Umbilical cord (tissue), 2 donors: Measurements from ENCODE around the gene IL31RA. TPM values are rescaled to one million over a fixed set of nuclear protein-coding genes. Genes with fewer than 3 reads are reported as not detected.
"Not testable (repeated sequence)": the region's sequence is repeated elsewhere in the genome, so short reads cannot be mapped to it uniquely, and the experiment has no call there.

Source experiments
- DNase-seq: peaks from one replicate; pipeline ENCODE4 v3.0.0-alpha.2; 2015; ENCODE audit warnings: low spot score
- total RNA-seq: library from RNA; depleted of rRNA; stranded (reverse); fragments of >200 nt; gene quantifications from one replicate; pipeline ENCODE4 v1.2.3, GENCODE V29; 2014; ENCODE audit warnings: low replicate concordance; ENCODE audit not compliant: insufficient read depth

IL31RA gene
- total RNA-seq, result 0.48 TPM

DNA sequence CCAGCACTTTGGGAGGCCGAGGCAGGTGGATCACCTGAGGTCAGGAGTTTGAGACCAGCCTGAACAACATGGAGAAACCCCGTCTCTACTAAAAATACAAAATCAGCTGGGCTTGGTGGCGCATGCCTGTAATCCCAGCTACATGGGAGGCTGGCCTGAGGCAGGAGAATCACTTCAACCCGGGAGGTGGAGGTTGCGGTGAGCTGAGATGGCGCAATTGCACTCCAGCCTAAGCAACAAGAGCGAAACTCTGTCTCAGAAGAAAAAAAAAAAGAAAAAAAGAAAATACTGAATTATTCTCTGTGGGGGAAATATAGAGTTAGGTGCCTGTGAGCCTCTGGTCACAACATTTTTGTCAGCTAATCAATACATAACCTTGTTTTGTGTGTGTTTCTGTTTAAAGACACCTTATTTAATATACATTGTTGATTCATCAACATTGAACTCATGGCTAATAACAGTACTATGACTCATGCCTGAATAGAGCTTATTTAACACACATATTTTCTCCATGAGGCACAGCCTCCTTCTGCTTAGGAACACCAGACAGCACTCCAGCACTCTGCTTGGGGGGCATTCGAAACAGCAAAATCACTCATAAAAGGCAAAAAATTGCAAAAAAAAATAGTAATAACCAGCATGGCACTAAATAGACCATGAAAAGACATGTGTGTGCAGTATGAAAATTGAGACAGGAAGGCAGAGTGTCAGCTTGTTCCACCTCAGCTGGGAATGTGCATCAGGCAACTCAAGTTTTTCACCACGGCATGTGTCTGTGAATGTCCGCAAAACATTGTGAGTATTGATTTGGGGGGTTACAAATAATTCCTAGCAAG lies at the start of gene IL31RA:
TSS of gene IL31RA (plus strand) at position 519 of the 836 bp plus-strand sequence. CDS start at position 733, 214 bp downstream.
- DNase-seq, result peak; percentile 74

DNA sequence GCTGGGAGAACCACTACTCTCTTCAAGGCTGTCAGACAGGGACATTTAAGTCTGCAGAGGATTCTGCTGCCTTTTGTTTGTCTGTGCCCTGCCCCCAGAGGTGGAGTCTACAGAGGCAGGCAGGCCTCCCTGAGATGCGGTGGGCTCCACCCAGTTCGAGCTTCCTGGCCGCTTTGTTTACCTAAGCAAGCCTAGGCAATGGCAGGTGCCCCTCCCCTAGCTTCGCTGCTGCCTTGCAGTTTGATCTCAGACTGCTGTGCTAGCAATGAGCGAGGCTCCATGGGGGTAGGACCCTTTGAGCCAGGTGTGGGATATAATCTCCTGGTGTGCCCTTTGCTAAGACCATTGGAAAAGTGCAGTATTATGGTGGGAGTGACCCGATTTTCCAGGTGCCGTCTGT lies 42.3 kb upstream of the IL31RA start:
- not testable (repeated sequence) for DNase-seq

DNA sequence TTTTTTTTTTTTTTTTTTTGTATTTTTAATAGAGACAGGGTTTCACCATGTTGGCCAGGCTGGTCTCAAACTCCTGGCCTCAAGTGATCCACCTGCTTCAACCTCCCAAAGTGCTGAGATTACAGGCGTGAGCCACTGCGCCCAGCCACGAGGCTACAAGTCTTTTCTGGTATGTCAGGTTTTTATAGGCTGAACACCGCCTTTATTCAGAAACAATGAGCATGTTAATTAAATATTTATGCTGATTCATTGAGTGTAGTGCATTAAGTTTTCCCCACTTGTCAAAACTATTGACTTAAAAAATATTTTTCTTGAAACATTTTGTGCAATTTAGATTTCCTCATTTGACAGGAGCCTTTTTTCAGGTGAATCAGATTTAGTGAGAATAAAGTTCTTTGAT lies 35.2 kb upstream of the IL31RA start:
- DNase-seq, result not testable (repeated sequence)

DNA sequence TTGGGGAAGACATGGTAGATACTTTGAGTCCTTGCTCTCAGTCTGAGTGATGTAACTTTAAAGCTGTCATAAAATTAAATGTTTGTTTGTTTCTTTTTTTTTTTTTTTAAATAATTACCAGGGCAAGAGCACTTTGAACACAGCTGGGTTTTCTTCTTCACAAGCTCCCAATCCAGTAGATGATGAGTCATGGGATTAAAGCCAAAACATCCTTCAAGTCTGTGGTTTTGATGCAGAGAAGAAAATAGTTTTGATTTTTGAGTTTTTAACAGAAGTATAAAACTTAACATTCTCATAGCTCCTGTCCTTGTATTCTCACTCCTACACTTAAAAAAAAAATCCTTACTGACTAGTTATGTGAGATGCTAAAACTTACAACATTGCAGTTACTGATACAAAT lies 34.8 kb upstream of the IL31RA start:
- DNase-seq, result peak; percentile 75

DNA sequence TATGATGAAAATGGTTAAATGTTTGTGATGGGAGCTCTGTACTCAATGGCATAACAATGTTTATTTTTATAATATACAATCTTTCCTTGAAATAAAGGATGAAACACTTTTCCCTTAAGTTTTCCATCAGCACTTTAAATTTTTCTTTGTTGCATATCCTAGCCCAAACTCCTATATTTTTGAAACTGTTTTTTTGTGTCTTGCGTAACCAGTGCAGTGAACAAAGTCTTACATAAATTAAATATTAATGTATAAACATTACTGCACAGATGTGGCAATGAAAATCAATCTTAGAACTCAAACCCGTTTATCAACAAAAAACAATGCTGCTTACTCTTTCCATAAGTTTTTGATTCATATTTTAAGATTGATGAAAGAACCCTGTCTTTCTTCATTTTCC lies 34.1 kb upstream of the IL31RA start:
- DNase-seq, result no peak

DNA sequence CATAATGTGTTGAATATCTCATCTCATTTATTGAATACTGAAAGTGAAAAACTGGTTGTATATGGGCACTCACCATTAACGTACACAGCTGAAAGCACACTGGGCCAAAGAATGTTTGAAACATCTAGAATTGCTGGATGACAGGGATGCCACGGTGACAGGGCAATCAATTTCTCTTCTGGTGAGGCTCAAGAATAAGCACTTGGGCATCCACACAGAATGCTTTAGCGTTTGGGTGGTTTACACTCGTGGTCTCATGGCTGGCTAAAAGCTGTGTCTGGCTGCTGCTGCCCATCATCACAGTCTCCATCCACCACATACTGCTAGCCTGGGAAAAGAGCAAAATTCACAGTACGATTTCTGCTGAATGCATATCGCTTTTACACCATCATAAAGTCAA lies 30.7 kb upstream of the IL31RA start:
- DNase-seq, result no peak

DNA sequence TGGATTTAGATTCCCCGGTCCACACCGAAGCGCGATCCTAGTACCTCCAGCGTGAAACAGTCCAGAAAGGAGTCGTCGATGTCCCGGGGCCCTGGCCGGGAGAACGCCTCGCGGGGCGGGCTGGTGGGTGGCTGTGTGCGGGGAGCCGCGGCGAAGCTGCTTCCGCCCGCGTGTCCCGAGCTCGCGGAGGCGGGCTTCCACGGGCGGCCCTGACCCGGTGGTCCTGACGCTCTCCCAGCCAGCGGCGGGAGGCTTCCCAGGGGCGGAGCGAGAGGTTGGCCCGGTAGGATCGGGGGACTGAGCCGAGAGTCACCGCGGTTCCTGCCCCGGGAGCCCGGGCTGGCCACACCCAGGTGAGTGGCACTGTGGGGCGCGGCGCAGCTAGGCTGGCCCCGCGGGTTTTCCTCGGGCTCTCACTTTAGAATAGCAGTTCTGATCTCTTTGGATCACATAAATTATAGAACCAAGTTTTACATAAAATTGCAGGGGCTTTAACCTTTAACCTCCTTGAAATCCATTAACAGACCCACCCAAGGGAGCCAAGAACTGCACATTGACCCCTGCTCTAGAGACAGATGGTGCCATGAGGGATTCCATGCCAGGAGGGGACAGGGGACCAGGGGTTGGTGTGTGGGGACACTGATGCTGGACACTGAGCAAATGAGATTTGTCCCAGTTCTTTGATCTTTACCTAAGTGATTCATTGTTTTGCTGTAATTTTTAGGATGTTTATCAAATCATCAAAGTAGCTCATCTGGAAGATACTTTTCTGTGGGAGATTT lies 29.2 kb upstream of the IL31RA start:
- DNase-seq, result peak; percentile 23

DNA sequence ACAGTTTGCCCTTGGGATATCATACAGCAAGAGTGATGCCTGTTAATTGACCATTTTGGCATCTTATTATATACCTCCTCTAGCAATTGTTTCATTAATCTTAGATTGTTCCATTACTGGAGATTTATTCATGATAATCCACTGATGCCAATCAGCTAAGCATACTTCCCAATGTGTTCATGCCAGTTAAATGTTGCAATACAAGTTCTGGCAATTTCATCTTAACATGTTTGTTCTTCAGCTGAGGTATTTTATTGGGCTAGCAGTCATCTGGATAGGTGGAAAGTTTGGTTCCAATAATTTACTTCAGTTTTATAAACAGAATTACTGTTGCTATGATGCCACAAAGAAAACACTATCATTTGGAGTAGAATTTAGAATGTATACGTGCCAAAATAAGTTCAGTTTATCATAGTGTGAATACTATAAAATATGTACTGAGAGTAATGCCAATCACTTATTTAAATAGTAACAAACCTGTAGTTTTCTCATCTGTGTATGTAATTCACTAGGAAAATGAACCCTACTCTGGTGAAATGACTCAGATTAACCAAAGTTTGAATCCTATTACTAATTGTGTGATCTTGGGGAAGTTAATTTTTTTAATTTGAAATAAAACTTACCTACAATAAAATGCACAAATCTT lies 27.9 kb upstream of the IL31RA start:
- no peak for DNase-seq

DNA sequence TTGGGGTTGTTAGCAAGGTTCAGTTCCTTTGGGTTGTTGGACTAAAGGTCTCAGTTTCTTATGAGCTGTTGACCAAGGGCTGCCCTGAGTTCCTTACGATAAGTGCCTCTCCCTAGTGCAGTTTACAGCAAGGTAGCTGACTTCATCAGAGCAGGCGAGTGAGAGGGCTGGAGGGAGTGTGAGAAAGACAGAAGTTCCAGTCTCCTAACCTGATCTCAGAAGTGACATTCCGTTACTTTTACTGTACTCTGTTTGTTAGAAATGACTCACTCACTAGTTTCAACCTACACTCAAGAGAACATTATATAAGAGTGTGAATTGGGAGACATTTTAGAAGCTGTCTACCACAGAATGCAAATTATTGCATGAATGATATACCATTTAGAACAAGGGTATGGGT lies 21.2 kb upstream of the IL31RA start:
- DNase-seq, result no peak

DNA sequence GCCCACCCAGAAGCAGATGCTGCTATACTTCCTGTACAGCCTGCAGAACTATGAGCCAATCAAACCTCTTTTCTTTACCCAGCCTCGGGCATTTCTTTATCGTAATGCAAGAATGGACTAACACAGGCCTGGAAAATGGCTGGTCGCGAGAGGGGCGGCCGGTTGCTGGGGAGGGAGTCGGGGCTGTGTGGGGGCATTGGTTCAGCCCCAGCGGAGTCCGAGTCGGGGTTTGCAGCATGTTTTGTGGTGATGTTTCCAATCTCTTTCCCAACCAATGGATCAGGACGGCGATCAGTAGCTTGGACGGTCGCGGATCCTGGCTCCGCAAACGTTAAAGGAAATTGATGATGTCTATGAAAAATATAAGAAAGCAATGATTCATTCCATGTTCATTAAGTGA lies 18.7 kb upstream of the IL31RA start:
- no peak for DNase-seq

DNA sequence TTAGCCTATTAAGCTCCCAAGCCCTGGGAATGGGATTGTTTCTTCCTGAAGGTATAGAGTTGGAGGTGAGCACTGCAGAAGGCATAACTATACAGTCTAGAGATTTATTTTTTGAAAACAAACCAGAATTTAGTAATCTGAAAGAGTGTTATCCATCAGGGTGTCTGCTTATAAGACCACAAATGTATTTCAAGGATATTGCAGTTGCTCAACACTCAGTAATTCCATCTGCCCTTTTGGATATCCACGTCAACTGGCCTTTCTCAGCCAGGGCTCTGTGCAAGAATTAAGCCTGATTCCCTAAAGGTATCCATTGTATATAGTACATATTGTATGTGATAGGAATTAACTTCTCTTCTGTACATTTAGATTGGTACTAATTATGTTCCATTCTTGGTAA lies 15.0 kb upstream of the IL31RA start:
- DNase-seq, result no peak

DNA sequence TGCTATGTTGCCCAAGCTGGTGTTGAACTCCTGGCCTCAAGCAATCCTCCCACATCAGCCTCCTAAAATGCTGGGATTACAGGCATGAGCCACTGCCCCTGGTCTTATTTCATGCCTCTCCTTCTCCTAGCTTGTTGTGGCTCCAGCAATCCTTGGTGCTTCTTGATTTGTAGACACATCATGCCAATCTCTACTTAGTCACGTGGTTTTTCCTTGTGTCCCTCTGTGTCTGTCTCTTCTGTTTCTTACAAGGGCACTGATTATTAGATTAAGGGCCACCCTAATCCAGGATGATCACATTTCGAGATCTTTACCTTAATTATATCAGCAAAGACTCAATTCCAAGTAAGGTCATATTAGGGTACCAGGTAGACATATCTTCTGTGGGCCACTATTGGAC lies 9.2 kb upstream of the IL31RA start:
- DNase-seq, result no peak

DNA sequence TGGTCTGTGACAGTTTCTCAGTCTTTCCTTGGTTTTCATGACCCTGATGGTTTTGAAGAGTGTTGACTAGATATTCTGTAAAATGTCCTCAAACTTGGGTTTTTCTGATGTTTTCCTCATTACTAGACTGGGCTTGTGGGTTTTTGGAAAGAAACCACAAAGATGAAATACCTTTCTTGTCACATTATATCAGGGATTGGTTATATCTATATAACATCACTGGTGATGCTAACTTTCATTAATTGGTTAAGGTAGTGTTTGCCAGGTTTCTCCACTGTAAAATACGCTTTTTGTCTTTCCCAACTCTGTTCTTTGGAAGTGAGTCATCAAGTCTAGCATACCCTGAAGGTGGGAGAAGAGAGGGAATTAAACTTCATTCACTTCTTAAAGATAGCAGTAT lies 3.3 kb upstream of the IL31RA start:
- no peak for DNase-seq

DNA sequence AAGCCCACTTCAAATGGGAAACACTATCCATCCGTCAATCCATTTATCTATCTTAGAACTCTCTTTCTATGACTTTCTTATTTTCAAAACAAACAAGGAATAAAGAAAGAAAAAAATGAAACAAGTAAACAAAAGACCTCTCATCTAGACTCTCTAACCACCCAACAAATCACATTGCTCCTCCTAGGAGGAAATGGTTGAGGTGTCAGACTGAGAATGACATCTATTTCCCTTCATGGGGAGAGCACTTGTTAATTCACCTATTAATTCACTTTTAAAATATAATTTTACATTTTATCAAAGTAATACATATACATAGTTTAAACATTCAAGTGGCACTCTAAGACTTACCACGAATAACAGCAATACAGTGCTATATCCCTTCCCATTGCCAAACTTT lies 2.4 kb upstream of the IL31RA start:
- DNase-seq, result no peak

DNA sequence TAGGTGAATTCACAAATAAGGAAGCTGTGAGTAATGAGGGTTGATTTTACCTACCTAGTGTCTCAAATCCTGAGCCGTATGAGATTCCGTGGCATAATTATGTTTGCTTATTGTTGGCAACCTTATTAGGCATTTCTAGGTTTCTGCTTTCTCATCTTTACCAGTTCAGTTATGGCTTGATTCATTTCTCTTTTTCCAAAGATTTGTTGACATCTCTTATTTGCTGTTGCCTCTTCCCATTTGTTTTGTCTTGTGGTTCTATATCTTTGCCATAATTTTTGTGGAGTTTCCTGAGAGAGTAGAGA lies 470 bp downstream of the IL31RA start:
- DNase-seq, result no peak

DNA sequence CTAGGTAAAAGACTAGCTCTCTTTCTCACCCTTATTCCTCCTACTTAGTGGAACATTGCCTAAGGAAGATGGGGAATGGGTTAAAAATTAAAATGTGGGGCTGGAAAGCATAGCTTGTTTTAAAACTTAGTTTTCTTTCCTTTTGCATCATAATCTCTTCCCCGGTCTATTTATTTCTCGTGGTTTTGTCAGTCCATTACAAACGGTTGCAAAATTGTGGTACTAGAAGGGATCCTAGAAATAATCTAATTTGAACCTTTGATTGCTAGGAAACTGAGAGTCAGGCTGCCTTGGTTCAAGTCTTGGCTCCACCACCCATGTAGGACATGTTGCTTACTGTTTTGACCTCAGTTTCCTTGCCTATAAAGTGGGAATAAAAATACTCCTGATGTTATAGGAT lies 1.3 kb downstream of the IL31RA start:
- no peak for DNase-seq

DNA sequence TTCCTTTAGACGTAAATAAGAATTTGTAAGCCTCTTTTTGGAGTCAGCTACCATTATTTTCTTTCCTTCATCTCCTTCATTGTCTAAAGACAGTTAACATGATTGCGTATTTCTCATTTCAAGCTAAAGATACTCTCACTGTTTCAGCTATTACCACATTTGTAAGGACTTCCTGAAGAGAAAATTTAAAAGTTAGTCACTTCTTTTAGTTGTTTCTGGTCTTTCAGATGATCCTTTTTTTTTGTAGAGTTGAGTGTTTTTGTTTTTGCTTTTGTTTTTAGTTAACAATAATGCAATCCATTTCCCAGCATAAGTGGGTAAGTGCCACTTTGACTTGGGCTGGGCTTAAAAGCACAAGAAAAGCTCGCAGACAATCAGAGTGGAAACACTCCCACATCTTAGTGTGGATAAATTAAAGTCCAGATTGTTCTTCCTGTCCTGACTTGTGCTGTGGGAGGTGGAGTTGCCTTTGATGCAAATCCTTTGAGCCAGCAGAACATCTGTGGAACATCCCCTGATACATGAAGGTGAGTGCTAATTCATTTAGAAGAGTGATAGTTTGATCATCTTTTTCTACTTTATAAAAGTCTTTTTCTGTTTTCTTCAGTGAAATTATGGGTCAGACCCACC lies 2.0 kb downstream of the IL31RA start:
- DNase-seq, result peak; percentile 12

DNA sequence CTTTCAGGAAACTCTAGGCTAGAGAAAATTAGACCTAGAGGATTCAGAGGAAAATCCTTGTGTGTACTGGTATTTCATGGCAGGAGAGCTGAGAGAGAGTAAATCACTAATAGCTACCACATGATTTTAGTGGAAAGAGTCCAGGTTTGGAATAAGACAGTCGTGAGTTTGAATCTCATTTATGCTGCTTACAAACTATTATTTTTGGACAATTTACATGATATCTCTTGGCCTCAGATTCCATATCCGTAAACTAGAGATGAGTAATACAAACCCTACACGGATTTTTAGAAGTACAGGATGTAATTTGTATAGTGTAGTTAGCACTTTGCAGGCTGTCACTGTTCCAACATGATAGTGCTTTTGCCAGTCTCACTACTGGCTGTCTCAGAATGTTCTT lies 2.7 kb downstream of the IL31RA start:
- peak; percentile 2 for DNase-seq

DNA sequence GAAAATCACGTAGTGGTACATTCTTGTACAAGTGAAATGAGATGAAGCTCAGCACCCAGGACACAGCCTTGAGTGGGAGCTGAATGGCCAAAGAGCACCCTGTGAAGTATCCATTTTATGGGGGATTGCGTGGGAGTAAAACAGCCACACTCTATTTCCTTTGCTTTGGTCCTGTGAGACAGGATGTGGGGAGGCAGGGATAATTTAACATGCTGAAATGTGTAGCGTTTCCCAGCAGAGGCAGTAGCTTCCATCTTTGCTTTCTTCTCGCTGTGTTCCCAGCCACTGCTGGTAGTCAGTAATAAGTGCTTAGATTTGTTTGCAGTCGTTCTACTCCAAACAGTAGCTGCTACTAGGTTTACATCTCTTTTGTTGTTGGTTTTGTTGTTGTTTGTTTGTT lies 4.4 kb downstream of the IL31RA start:
- DNase-seq, result no peak

DNA sequence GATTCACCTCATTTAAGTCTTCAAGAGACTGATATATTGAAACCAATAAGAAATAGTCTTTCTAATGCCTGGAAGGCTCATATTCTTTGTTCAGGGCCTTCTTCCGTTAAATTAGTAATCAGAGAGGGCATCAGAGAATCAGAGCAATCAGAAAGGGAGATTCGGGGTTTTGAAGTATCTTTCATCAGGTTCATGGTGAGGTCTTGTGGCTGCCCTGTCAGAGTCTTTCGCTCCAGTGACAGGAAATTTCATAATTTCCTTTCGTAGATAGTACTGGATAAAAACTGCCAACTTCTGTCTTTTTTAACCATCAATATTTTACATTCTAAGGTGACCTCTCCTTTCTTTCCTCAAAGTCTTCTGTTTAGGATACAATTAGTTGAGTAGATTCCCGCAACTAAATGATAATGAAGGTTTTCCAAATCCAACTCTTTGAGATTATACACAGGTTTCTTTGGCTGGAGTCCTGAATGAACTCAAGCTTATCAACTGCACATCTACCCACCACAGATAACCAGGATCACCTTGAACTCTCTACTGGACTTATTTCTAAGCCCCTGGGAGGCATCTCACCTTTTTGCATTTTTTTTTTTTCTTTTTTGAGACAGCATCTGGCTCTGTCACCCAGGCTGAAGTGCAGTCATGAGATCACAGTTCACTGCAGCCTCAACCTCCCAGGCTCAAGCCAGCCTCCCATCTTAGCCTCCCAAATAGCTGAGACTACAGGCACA lies 5.5 kb downstream of the IL31RA start:
- DNase-seq, result no peak

DNA sequence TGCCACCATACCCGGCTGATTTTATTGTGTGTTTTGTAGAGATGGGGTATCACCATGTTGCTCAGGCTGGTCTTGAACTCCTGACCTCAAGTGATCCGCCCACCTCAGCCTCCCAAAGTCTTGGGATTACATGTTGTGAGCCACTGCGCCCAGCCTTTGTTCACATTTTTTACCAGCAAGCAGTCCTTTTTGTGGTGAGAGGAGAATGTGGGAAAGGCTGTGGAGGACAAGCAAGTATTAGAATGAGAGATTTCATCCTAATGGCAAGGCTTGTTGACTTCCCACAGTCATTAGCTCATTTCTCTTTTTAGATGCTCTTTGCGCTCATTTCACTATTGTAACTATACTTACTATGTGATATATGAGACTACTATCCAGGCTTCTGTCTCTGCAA lies 6.1 kb downstream of the IL31RA start:
- no peak for DNase-seq

DNA sequence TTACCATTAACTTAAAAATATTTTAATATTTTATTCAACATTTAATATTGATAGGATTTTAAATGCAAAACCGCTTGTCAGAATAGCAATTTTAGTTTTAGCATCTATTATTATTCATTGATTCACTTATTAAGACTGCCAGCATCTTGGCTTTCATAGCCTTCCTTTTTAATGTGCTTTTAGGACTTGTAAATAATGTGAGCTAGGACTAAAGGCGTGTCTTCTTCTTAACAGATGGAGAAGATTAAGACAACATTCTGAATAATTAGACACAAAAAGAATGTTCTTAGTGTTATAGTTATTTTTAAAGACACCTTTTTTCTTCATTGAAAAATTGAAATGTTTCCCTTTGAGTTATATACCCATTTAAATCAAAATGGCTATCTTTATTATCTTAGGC lies 6.9 kb downstream of the IL31RA start:
- DNase-seq, result no peak
